ENCODE data around the gene SLC6A18. TPM values are rescaled to one million over a fixed set of nuclear protein-coding genes. Genes with fewer than 3 reads are reported as not detected.

Gene SLC6A18
- total and polyA plus RNA-seq, 2 of the 4 experiments (the other 2 are of a cell fraction): not detected

DNA sequence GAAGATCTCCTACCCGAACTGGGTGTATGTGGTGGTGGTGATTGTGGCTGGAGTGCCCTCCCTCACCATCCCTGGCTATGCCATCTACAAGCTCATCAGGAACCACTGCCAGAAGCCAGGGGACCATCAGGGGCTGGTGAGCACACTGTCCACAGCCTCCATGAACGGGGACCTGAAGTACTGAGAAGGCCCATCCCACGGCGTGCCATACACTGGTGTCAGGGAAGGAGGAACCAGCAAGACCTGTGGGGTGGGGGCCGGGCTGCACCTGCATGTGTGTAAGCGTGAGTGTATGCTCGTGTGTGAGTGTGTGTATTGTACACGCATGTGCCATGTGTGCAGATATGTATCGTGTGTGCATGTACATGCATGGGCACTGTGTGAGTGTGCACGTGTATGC lies 3.5 kb upstream of the SLC6A18 start:
- Histone ChIP-seq H2AK5ac (ENCODE audit: low read depth, low read length) (no peak overlapping the region), H4K20me1 (ENCODE audit: insufficient read depth, low read length) (no peaks in the 10 kb centered on the region), H2BK5ac (ENCODE audit: low read depth, low read length, poor library complexity, severe bottlenecking) (no peak overlapping the region), H3K23ac (ENCODE audit: low read depth, low read length) (no peak overlapping the region), H2BK15ac (ENCODE audit: low read depth, low read length) (no peak overlapping the region), H2BK120ac (ENCODE audit: low read depth, low read length) (no peak overlapping the region), H3K14ac (replicated peaks; ENCODE audit: low read depth, low read length) (no peak overlapping the region), H3K9ac (ENCODE audit: low read depth, low read length) (no peak overlapping the region), H3K4me1 (ENCODE audit: control insufficient read depth, insufficient read depth, low read length) (no peaks in the 10 kb centered on the region), H3K18ac (ENCODE audit: low read depth, low read length) (no peak overlapping the region), H3K27me3 (ENCODE audit: control insufficient read depth, insufficient read depth, low read length) (no peaks in the 10 kb centered on the region; the same call in 1 of the 2 replicates), H3K4me2 (ENCODE audit: low read depth, low read length) (no peak overlapping the region), H3K9me1 (ENCODE audit: insufficient read depth, low read length) (no peaks in the 10 kb centered on the region), H2AFZ (replicated peaks; ENCODE audit: low read length, poor library complexity) (no peak overlapping the region), H4K8ac (ENCODE audit: low read depth in 2 of 2, low read length in 2 of 2) (no peak overlapping the region; a peak in 1 of 4 replicates), H3K4me3 (ENCODE audit: insufficient read depth, low read depth, low read length) (no peak overlapping the region), H3K36me3 (ENCODE audit: control insufficient read depth, insufficient read depth, low read length) (no peaks in the 10 kb centered on the region), H2AK9ac (replicated peaks; ENCODE audit: low read depth, low read length, poor library complexity) (no peak overlapping the region), H3K79me1 (ENCODE audit: low read depth in 1 of 2, low read length in 2 of 2) (no peaks in the 10 kb centered on the region), H3K27ac (ENCODE audit: insufficient read depth, low read length) (no peak overlapping the region), H4K91ac (ENCODE audit: insufficient read depth, low read depth, low read length) (no peak overlapping the region), H3K56ac (ENCODE audit: extremely low read depth, insufficient read depth, low read length) (no peak overlapping the region), H4K5ac (ENCODE audit: low read depth, low read length) (no peak overlapping the region), H3K4ac (ENCODE audit: low read depth, low read length) (no peak overlapping the region), H3K9me3 (ENCODE audit: control insufficient read depth, insufficient read depth, low read length) (peaks cover 8% of the 10 kb centered on the region), H2BK20ac (ENCODE audit: low read depth, low read length) (no peak overlapping the region)
- DNase-seq (no peak), ATAC-seq (ENCODE audit: low read depth) (no peak)
- no TSS peak for BruUV-seq (replicated peaks)
- dilution Hi-C loops (cut with HindIII; ENCODE audit: low sequenced_read_pairs, unreplicated experiment): no loop called here
- ChIA-PET POLR2A (ENCODE audit: unreplicated experiment) (no interaction called here), CTCF (no interaction called here)
- 90% methylated on average over 6 of the region's 10 CpGs; no CpG with 5 or more reads in 1 of the 2 experiments for WGBS, 2 experiments (ENCODE audit: extremely low coverage in 2 of 2, insufficient read length in 1 of 2)
- intact Hi-C loops (cut with micrococcal nuclease): no loop called here
- TF ChIP-seq FOS (IDR thresholded peaks at IDR 0.05; ENCODE audit: low read depth, low read length): no peak
- in situ Hi-C loops (cut with MboI; ENCODE audit: low sequenced_read_pairs): no loop called here
